H1 (cell line): Measurements from ENCODE around the gene TIFAB. TPM values are rescaled to one million over a fixed set of nuclear protein-coding genes. Genes with fewer than 3 reads are reported as not detected.

Source experiments
- ASH2L ChIP-seq: fragments of 200-600, 300-600 bp; sonication (generic); IDR thresholded peaks from one replicate; pipeline ENCODE4 v1.7.1; 2017; ENCODE audit warnings: low read length
- ATF2 ChIP-seq: IDR thresholded peaks from 2 replicates; pipeline ENCODE4 v1.6.1; 2012; ENCODE audit warnings: low read length, inconsistent platforms
- BCL11A ChIP-seq, 2 experiments: IDR thresholded peaks; one replicate each; pipeline ENCODE4 v1.6.1; 2011; ENCODE audit warnings: low read depth in 2 of 2, low read length in 2 of 2, mild to moderate bottlenecking in 2 of 2
- CTBP2 ChIP-seq: IDR thresholded peaks from 2 replicates; pipeline ENCODE4 v1.7.0; 2011; ENCODE audit warnings: borderline replicate concordance, mild to moderate bottlenecking, moderate library complexity, mixed read lengths, low read length; ENCODE audit not compliant: insufficient read depth, insufficient read length
- CTCF ChIP-seq, 3 experiments: IDR thresholded peaks; 1 replicate in 2 of 3; 2 replicates in 1 of 3; pipeline versions ENCODE4 v1.5.1 to v1.6.1; 2011; ENCODE audit warnings: low read length in 3 of 3, mild to moderate bottlenecking in 3 of 3, inconsistent platforms in 2 of 3, low read depth in 1 of 3, moderate library complexity in 1 of 3; ENCODE audit not compliant: insufficient read depth in 1 of 3; ENCODE audit errors: control extremely low read depth in 1 of 3
- TAF1 ChIP-seq: IDR thresholded peaks from 2 replicates; pipeline ENCODE4 v1.6.1; 2011; ENCODE audit warnings: mild to moderate bottlenecking, low read depth, low read length
- polyA plus RNA-seq, 7 experiments: library from polyadenylated mRNA; depleted of rRNA in 3 of 7; stranded (reverse) in 5 of 7; unstranded in 2 of 7; fragments of >200 nt in 5 of 7; fragments of 200-250 nt in 2 of 7; gene quantifications; 1 replicate in 5 of 7; 2 replicates in 1 of 7; 4 replicates in 1 of 7; pipeline versions ENCODE4 v1.2.1 to v1.2.3, GENCODE V29; 2011 to 2013; ENCODE audit warnings: missing spikeins in 2 of 7, mixed read lengths in 2 of 7
- total RNA-seq: library from RNA; stranded (reverse); fragmentation: NEBNext Ultra II Directional; extraction: Animal tissue kit (Norgen Biotek cat#: 25700); gene quantifications from 2 replicates; pipeline ENCODE4 v1.2.1, GENCODE V29; 2021

The TIFAB gene
- total and polyA plus RNA-seq, 2 of the 8 experiments (the other 6 are each of a cell fraction or from before 2014, with no cell fraction given), result not detected

- TF ChIP-seq CTCF (IDR thresholded peaks at IDR 0.05; ENCODE audit: control extremely low read depth in 1 of 3, insufficient read depth in 1 of 3, low read depth in 1 of 3, low read length in 3 of 3), result no peak
- TF ChIP-seq ASH2L, result peak; percentile 79
- TF ChIP-seq TAF1, result no peak
- no peak for TF ChIP-seq ATF2
- TF ChIP-seq CTBP2, result peak; percentile 66
- TF ChIP-seq BCL11A (IDR thresholded peaks at IDR 0.05; ENCODE audit: low read depth in 2 of 2, low read length in 2 of 2), result no peak
Observed at GRCh38 chr5:135488727-135489465, 36.7 kb upstream of the TIFAB start (continued).
